Osteoblast (primary cell): ENCODE results near the gene SDR39U1. TPM values are rescaled to one million over a fixed set of nuclear protein-coding genes. Genes with fewer than 3 reads are reported as not detected.

Experiments
- DNase-seq: peaks from one replicate; pipeline ENCODE4 v3.0.0; 2011; ENCODE audit warnings: low spot score, mixed read lengths; ENCODE audit not compliant: insufficient read length; ENCODE audit errors: missing footprints
- H2AFZ ChIP-seq: 2 replicates; pipeline ENCODE4 v1.6.0; 2011; ENCODE audit warnings: mild to moderate bottlenecking, low read length
- H3K27ac ChIP-seq: 2 replicates; pipeline ENCODE4 v1.5.1; 2011; ENCODE audit warnings: mild to moderate bottlenecking, low read depth, low read length, moderate library complexity
- H3K27me3 ChIP-seq: 2 replicates; pipeline ENCODE4 v1.6.0; 2012; ENCODE audit warnings: mild to moderate bottlenecking, control low read depth, inconsistent platforms, low read length, moderate library complexity; ENCODE audit not compliant: insufficient read depth
- H3K36me3 ChIP-seq: 2 replicates; pipeline ENCODE4 v1.5.1; 2011; ENCODE audit warnings: mild to moderate bottlenecking, low read length, control low read depth, moderate library complexity; ENCODE audit not compliant: insufficient read depth
- H3K4me1 ChIP-seq: 2 replicates; pipeline ENCODE4 v1.5.1; 2011; ENCODE audit warnings: mild to moderate bottlenecking, low read length, control low read depth, moderate library complexity; ENCODE audit not compliant: insufficient read depth
- H3K4me2 ChIP-seq: 2 replicates; pipeline ENCODE4 v1.6.0; 2011; ENCODE audit warnings: mild to moderate bottlenecking, low read length; ENCODE audit not compliant: insufficient read depth
- H3K4me3 ChIP-seq: fragments of 200-600 bp; sonication (generic); 3 replicates; pipeline ENCODE4 v1.5.1; 2012; ENCODE audit warnings: mild to moderate bottlenecking, low read length, inconsistent platforms; ENCODE audit not compliant: insufficient read depth
- H3K79me2 ChIP-seq: 2 replicates; pipeline ENCODE4 v1.6.0; 2012; ENCODE audit warnings: mild to moderate bottlenecking, low read length, control low read depth, inconsistent platforms; ENCODE audit not compliant: insufficient read depth
- H3K9me3 ChIP-seq: 2 replicates; pipeline ENCODE4 v1.5.1; 2011; ENCODE audit warnings: low read depth, low read length, control low read depth
- H4K20me1 ChIP-seq: 2 replicates; pipeline ENCODE4 v1.6.0; 2012; ENCODE audit warnings: mild to moderate bottlenecking, low read length, control low read depth; ENCODE audit not compliant: insufficient read depth
- CTCF ChIP-seq: IDR thresholded peaks from 2 replicates; pipeline ENCODE4 v1.5.1; 2011; ENCODE audit warnings: mild to moderate bottlenecking, low read depth, low read length, moderate library complexity; ENCODE audit errors: extremely low read depth
- total RNA-seq: library from RNA; depleted of rRNA; stranded (reverse); fragments of >200 nt; gene quantifications from 2 replicates; pipeline ENCODE4 v1.2.3, GENCODE V29; 2012

The SDR39U1 gene
- total RNA-seq, 1 donor = 11.6 TPM

- no peak overlapping the region for H3K4me3 ChIP-seq
- no peak for TF ChIP-seq CTCF
- H4K20me1 ChIP-seq = no peaks in the 10 kb centered on the region
- no peaks in the 10 kb centered on the region for H3K4me1 ChIP-seq
- H2AFZ ChIP-seq = no peak overlapping the region
- no peaks in the 10 kb centered on the region for H3K79me2 ChIP-seq
- H3K27ac ChIP-seq = no peak overlapping the region
- H3K27me3 ChIP-seq = no peaks in the 10 kb centered on the region
- H3K9me3 ChIP-seq = no peaks in the 10 kb centered on the region
- no peak overlapping the region for H3K4me2 ChIP-seq
- no peaks in the 10 kb centered on the region for H3K36me3 ChIP-seq
- DNase-seq = no peak
Measured at GRCh38 chr14:24409192-24409591, 33.4 kb downstream of the SDR39U1 start.

- DNase-seq = no peak
Measured at GRCh38 chr14:24408764-24409163, 33.8 kb downstream of the SDR39U1 start.

DNA sequence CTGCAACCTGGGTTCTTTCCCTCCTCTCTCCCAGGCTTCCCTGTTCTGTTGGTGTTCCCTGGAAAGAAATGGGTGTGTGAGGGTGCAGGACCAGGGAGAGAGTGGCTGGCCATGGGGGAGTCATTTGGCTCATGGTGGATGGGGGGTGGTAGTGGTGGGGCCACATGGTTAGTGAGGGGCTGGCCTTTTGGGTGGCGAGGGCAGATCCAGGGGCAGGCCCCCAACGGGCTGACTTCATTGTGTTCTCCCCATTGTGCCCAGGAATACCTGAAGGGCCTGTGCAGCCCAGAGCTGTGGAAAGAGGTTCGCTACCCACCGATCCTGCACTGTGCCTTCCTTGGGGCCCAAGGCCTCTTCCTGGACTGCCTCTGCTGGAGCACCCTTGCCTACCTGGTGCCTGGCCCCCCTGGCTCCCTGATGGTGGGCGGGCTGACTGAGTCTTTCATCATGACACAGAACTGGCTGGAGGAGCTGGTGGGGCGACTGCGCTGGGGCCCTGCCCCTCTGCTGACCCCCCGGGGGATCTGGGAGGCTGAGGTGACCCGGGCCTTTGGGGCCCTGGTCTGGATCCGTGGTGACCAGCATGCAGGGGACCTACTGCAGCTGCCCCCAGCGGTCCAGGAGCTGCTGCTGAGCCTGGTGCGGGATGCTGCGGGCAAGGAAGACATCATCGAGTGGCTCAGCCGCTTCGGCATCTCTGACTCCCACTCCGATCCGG lies 34.8 kb downstream of the SDR39U1 start:
- Histone ChIP-seq H3K9me3 (no peaks in the 10 kb centered on the region), H3K4me2 (no peak overlapping the region), H4K20me1 (no peaks in the 10 kb centered on the region), H3K4me1 (peaks cover 7% of the 10 kb centered on the region), H3K4me3 (no peak overlapping the region), H3K36me3 (no peaks in the 10 kb centered on the region), H3K79me2 (no peaks in the 10 kb centered on the region), H3K27ac (no peak overlapping the region), H3K27me3 (no peaks in the 10 kb centered on the region), H2AFZ (no peak overlapping the region)
- no peak for DNase-seq
- no peak for TF ChIP-seq CTCF

More at GRCh38 chr14:24408764-24409163, 33.8 kb downstream of the SDR39U1 start:
- Histone ChIP-seq H3K9me3 (no peaks in the 10 kb centered on the region), H3K36me3 (no peaks in the 10 kb centered on the region), H3K27ac (no peak overlapping the region), H2AFZ (no peak overlapping the region), H3K4me3 (no peak overlapping the region), H4K20me1 (no peaks in the 10 kb centered on the region), H3K4me2 (no peak overlapping the region), H3K27me3 (no peaks in the 10 kb centered on the region), H3K4me1 (peaks cover under 1% of the 10 kb centered on the region), H3K79me2 (no peaks in the 10 kb centered on the region)
- no peak for TF ChIP-seq CTCF

DNA sequence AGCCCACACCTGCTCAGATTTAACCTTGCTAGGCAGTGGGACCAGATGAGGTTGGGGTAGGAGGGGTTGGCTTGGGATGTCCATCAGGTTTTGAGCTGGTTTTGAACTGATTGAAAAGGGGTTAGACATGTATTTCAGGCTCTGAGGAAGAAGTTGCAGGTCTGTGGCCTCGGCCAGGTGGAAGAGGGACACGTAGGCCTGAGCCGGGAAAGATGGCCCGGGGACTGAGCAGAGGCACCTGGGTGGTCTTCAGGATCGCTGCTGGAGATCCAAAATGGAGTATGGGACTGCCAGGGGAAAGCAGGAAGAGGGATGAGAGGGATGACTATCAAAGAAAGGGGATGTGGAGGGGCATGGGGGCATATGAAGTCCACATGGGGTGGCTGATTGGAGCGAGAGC lies 36.2 kb downstream of the SDR39U1 start:
- no peaks in the 10 kb centered on the region for H4K20me1 ChIP-seq
- DNase-seq = no peak
- H3K4me1 ChIP-seq = peaks cover 7% of the 10 kb centered on the region
- H3K9me3 ChIP-seq = no peaks in the 10 kb centered on the region
- TF ChIP-seq CTCF = no peak
- no peak overlapping the region for H3K4me3 ChIP-seq
- H3K36me3 ChIP-seq = no peaks in the 10 kb centered on the region
- no peaks in the 10 kb centered on the region for H3K79me2 ChIP-seq
- H3K27me3 ChIP-seq = no peaks in the 10 kb centered on the region
- no peak overlapping the region for H3K27ac ChIP-seq
- no peak overlapping the region for H2AFZ ChIP-seq
- no peak overlapping the region for H3K4me2 ChIP-seq
